NCI-H460 (cell line): ENCODE measurements around the gene PHC1. TPM values are rescaled to one million over a fixed set of nuclear protein-coding genes. Genes with fewer than 3 reads are reported as not detected.

Experiments used
- total RNA-seq: library from RNA; depleted of rRNA; stranded (reverse); fragments of >200 nt; shearing (Covaris generic); gene quantifications from 2 replicates; pipeline ENCODE4 v1.2.3, GENCODE V29; 2014; rRNA removed

PHC1 gene
- total RNA-seq, 1 experiment from 2014 or later = 12.0 TPM

Other genes with a start within 250 kb of the PHC1 start
- 13.7 and 15.1 TPM in 2 replicates for gene RIMKLB, start 216.5 kb upstream of the PHC1 start, total RNA-seq
- not detected in 2 replicates for gene A2ML1, start 91.9 kb upstream of the PHC1 start, total RNA-seq
- 87.7 and 89.6 TPM in 2 replicates for gene M6PR, start 35.1 kb downstream of the PHC1 start, total RNA-seq
- 0.67 and 0.89 TPM in 2 replicates for gene KLRG1, start 75.0 kb downstream of the PHC1 start, total RNA-seq
- gene A2M, start 201.4 kb downstream of the PHC1 start, total RNA-seq = not detected in 2 replicates